H9 (cell line): ENCODE results near the gene OR51B5. TPM values are rescaled to one million over a fixed set of nuclear protein-coding genes. Genes with fewer than 3 reads are reported as not detected.
"Not testable (repeated sequence)": the region's sequence is repeated elsewhere in the genome, so short reads cannot be mapped to it uniquely, and the experiment has no call there.

Source experiments
- DNase-seq: peaks from one replicate; pipeline ENCODE4 v3.0.0-alpha.2; 2017
- H2AFZ ChIP-seq: one replicate; pipeline ENCODE4 v1.6.1; 2013; ENCODE audit warnings: mild to moderate bottlenecking, low read length, control low read depth, moderate library complexity
- H2AK5ac ChIP-seq: 2 replicates; pipeline ENCODE4 v1.6.1; 2013; ENCODE audit warnings: low read length, control low read depth, mixed read lengths; ENCODE audit not compliant: insufficient read length
- H2BK120ac ChIP-seq: one replicate; pipeline ENCODE4 v1.6.1; 2013; ENCODE audit warnings: low read depth, mild to moderate bottlenecking, low read length, control low read depth, inconsistent platforms; ENCODE audit not compliant: poor library complexity, severe bottlenecking
- H2BK12ac ChIP-seq: 2 replicates; pipeline ENCODE4 v1.6.1; 2013; ENCODE audit warnings: low read length, control low read depth, mixed read lengths, low read depth; ENCODE audit not compliant: insufficient read length
- H2BK15ac ChIP-seq: 2 replicates; pipeline ENCODE4 v1.6.1; 2013; ENCODE audit warnings: low read depth, low read length, control low read depth
- H2BK20ac ChIP-seq: one replicate; pipeline ENCODE4 v1.6.1; 2013; ENCODE audit warnings: low read depth, mild to moderate bottlenecking, low read length, control low read depth, inconsistent platforms; ENCODE audit not compliant: poor library complexity, severe bottlenecking
- H2BK5ac ChIP-seq: 2 replicates; pipeline ENCODE4 v1.6.1; 2013; ENCODE audit warnings: low read length, control low read depth, mixed read lengths; ENCODE audit not compliant: insufficient read length
- H3K14ac ChIP-seq: 2 replicates; pipeline ENCODE4 v1.6.1; 2013; ENCODE audit warnings: low read length, control low read depth; ENCODE audit not compliant: insufficient read depth
- H3K18ac ChIP-seq: 2 replicates; pipeline ENCODE4 v1.6.1; 2013; ENCODE audit warnings: low read depth, mild to moderate bottlenecking, mixed read lengths, low read length, control low read depth; ENCODE audit not compliant: insufficient read length
- H3K23ac ChIP-seq: 2 replicates; pipeline ENCODE4 v1.6.1; 2013; ENCODE audit warnings: low read length, control low read depth, mixed read lengths, low read depth; ENCODE audit not compliant: insufficient read length
- H3K23me2 ChIP-seq: 2 replicates; pipeline ENCODE4 v1.6.1; 2013; ENCODE audit warnings: low read depth, mild to moderate bottlenecking, mixed read lengths, low read length, control low read depth; ENCODE audit not compliant: insufficient read length, poor library complexity, severe bottlenecking
- H3K27ac ChIP-seq: 2 replicates; pipeline ENCODE4 v1.5.1; 2013; ENCODE audit warnings: low read length, control low read depth, mixed read lengths, low read depth; ENCODE audit not compliant: insufficient read length
- H3K27me3 ChIP-seq: 2 replicates; pipeline ENCODE4 v1.6.1; 2013; ENCODE audit warnings: low read length, control low read depth, inconsistent platforms; ENCODE audit not compliant: insufficient read depth
- H3K4ac ChIP-seq: 2 replicates; pipeline ENCODE4 v1.6.1; 2013; ENCODE audit warnings: low read depth, mild to moderate bottlenecking, control low read depth, inconsistent platforms, low read length, moderate library complexity
- H3K4me1 ChIP-seq: 2 replicates; pipeline ENCODE4 v1.6.1; 2013; ENCODE audit warnings: low read length, control low read depth, inconsistent platforms; ENCODE audit not compliant: insufficient read depth
- H3K4me2 ChIP-seq: 2 replicates; pipeline ENCODE4 v1.6.1; 2013; ENCODE audit warnings: low read length, control low read depth, mixed read lengths; ENCODE audit not compliant: insufficient read length, insufficient read depth
- H3K56ac ChIP-seq: 2 replicates; pipeline ENCODE4 v1.6.1; 2013; ENCODE audit warnings: low read depth, mild to moderate bottlenecking, mixed read lengths, low read length, control low read depth; ENCODE audit not compliant: insufficient read length
- H3K79me1 ChIP-seq: 2 replicates; pipeline ENCODE4 v1.6.1; 2013; ENCODE audit warnings: low read depth, mild to moderate bottlenecking, moderate library complexity, low read length, control low read depth, inconsistent platforms; ENCODE audit not compliant: insufficient read depth, poor library complexity, severe bottlenecking
- H3K79me2 ChIP-seq: 2 replicates; pipeline ENCODE4 v1.6.1; 2013; ENCODE audit warnings: low read length, control low read depth, inconsistent platforms; ENCODE audit not compliant: insufficient read depth
- H3K9ac ChIP-seq: 2 replicates; pipeline ENCODE4 v1.6.1; 2013; ENCODE audit warnings: low read length, control low read depth, mixed read lengths; ENCODE audit not compliant: insufficient read length; ENCODE audit errors: extremely low read depth
- H3K9me3 ChIP-seq: one replicate; pipeline ENCODE4 v1.6.1; 2013; ENCODE audit warnings: low read depth, low read length, inconsistent platforms; ENCODE audit not compliant: control insufficient read depth
- H3T11ph ChIP-seq: one replicate; pipeline ENCODE4 v1.6.1; 2013; ENCODE audit warnings: mild to moderate bottlenecking, low read length, control low read depth, inconsistent platforms
- H4K20me1 ChIP-seq: one replicate; pipeline ENCODE4 v1.6.1; 2013; ENCODE audit not compliant: control insufficient read depth, insufficient read length, insufficient read depth
- H4K5ac ChIP-seq: 2 replicates; pipeline ENCODE4 v1.6.1; 2013; ENCODE audit warnings: low read depth, mild to moderate bottlenecking, mixed read lengths, low read length, control low read depth; ENCODE audit not compliant: insufficient read length
- H4K8ac ChIP-seq: replicated peaks from 2 replicates; pipeline ENCODE4 v1.6.1; 2013; ENCODE audit warnings: low read length, control low read depth, mixed read lengths, low read depth; ENCODE audit not compliant: insufficient read length
- H4K91ac ChIP-seq: 2 replicates; pipeline ENCODE4 v1.6.1; 2013; ENCODE audit warnings: low read depth, mild to moderate bottlenecking, moderate library complexity, mixed read lengths, low read length, control low read depth; ENCODE audit not compliant: insufficient read length
- H3K27ac Mint-ChIP-seq, 3 experiments: 2 replicates in 2 of 3; 3 replicates in 1 of 3; pipeline ENCODE4 v1.8.0; 2020 to 2021; ENCODE audit warnings: mixed read lengths in 3 of 3, mild to moderate bottlenecking in 1 of 3, moderate library complexity in 1 of 3
- H3K27me3 Mint-ChIP-seq: 2 replicates; pipeline ENCODE4 v1.8.0; 2021; ENCODE audit warnings: low read depth, mild to moderate bottlenecking, moderate library complexity, mixed read lengths
- H3K36me3 Mint-ChIP-seq, 3 experiments: 2 replicates in 2 of 3; 3 replicates in 1 of 3; pipeline ENCODE4 v1.8.0; 2020 to 2021; ENCODE audit warnings: low read depth in 3 of 3, mixed read lengths in 3 of 3; ENCODE audit not compliant: insufficient read depth in 1 of 3
- H3K4me1 Mint-ChIP-seq, 2 experiments: 2 replicates each; pipeline ENCODE4 v1.8.0; 2020; ENCODE audit warnings: mixed read lengths in 2 of 2
- H3K4me3 Mint-ChIP-seq, 2 experiments: 2 replicates in 1 of 2; 3 replicates in 1 of 2; pipeline ENCODE4 v1.8.0; 2020 to 2021; ENCODE audit warnings: mild to moderate bottlenecking in 2 of 2, mixed read lengths in 2 of 2, moderate library complexity in 1 of 2
- H3K9me3 Mint-ChIP-seq, 2 experiments: 2 replicates in 1 of 2; 3 replicates in 1 of 2; pipeline ENCODE4 v1.8.0; 2020; ENCODE audit warnings: mild to moderate bottlenecking in 2 of 2, mixed read lengths in 2 of 2, moderate library complexity in 1 of 2
- WGBS: extraction: QIAGEN DNeasy Blood & Tissue Kit; methylation state at CpG from one replicate; pipeline ENCODE4 v1.1.7; 2013; ENCODE audit warnings: missing lambda C conversion rate, low lambda C conversion rate, mixed read lengths; ENCODE audit not compliant: insufficient read length; ENCODE audit errors: extremely low coverage; 5-methylcytosine and 5-hydroxymethylcytosine counted together
- total RNA-seq: library from RNA; stranded (reverse); gene quantifications from 2 replicates; pipeline ENCODE4 v1.2.1, GENCODE V29; 2021
- TF ChIP-seq, protein P1 (sequence below): fragments of 200-600 bp; sonication (generic); conservative IDR thresholded peaks from 3 replicates; pipeline ENCODE4 v1.8.0; 2021; ENCODE audit warnings: antibody characterized with exemption, mild to moderate bottlenecking

The OR51B5 gene
- total RNA-seq, 1 experiment from 2014 or later, result not detected

DNA sequence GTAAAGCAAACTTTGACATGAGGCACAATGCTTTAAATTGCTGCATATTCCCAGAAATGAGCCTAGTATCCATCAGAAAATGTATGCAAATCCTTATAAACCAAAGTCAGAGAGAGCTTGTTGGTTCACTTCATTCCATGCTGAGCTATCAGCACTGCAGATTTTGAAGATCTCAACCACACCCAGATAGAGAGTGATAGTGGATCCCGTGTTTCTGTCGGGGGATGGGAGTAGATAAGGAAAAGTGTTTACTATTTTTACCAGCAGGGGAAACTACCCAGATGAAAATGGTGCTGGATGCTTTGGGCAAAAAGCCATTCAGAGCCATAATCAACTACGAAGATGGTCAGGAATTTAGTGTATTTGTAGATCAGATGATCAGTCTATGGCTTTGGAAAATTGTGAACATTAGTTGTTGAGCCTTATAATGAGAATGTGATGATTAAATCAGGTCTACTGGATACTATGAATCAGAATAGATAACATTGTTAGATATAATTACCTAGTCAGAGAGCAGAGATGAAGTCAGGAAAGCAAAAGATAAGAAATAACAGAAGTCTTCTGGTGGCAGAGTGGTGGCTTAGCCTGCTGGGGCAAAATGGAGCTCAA, 18.8 kb upstream of the OR51B5 start:
- no peak overlapping the region for H3K14ac ChIP-seq
- no peak overlapping the region for H2AFZ ChIP-seq
- no peak overlapping the region for H4K91ac ChIP-seq
- no peak overlapping the region for H3K4me3 Mint-ChIP-seq
- H3K9me3 Mint-ChIP-seq, result peaks cover 0 to 2% of the 10 kb centered on the region in 2 experiments; a peak in 1 of 5 replicates
- no peak overlapping the region for H3K18ac ChIP-seq
- H3K27me3 Mint-ChIP-seq, result no peaks in the 10 kb centered on the region
- no peak overlapping the region for H3K56ac ChIP-seq
- 0 out of 7 replicates have a peak overlapping the region, but pooled peaks of 1 of the 3 experiments have one; percentile 20 for H3K27ac Mint-ChIP-seq
- no peaks in the 10 kb centered on the region for H3K23me2 ChIP-seq
- no peaks in the 10 kb centered on the region for H3K79me1 ChIP-seq
- no peak overlapping the region for H3T11ph ChIP-seq
- no CpG with 5 or more reads among the region's 3 CpGs for WGBS
- no peaks in the 10 kb centered on the region for H3K9me3 ChIP-seq
- no peaks in the 10 kb centered on the region for H4K20me1 ChIP-seq
- no peaks in the 10 kb centered on the region for H3K27me3 ChIP-seq
- H3K4me2 ChIP-seq, result no peak overlapping the region
- DNase-seq, result no peak
- H2BK5ac ChIP-seq, result no peak overlapping the region
- H2BK120ac ChIP-seq, result no peak overlapping the region
- H3K4me1 ChIP-seq, result no peaks in the 10 kb centered on the region
- no peak overlapping the region for H3K9ac ChIP-seq
- no peak overlapping the region for H2BK15ac ChIP-seq
- TF ChIP-seq, protein P1, sequence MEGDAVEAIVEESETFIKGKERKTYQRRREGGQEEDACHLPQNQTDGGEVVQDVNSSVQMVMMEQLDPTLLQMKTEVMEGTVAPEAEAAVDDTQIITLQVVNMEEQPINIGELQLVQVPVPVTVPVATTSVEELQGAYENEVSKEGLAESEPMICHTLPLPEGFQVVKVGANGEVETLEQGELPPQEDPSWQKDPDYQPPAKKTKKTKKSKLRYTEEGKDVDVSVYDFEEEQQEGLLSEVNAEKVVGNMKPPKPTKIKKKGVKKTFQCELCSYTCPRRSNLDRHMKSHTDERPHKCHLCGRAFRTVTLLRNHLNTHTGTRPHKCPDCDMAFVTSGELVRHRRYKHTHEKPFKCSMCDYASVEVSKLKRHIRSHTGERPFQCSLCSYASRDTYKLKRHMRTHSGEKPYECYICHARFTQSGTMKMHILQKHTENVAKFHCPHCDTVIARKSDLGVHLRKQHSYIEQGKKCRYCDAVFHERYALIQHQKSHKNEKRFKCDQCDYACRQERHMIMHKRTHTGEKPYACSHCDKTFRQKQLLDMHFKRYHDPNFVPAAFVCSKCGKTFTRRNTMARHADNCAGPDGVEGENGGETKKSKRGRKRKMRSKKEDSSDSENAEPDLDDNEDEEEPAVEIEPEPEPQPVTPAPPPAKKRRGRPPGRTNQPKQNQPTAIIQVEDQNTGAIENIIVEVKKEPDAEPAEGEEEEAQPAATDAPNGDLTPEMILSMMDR, result no peak
- H2AK5ac ChIP-seq, result no peak overlapping the region
- H4K5ac ChIP-seq, result no peak overlapping the region
- no peak overlapping the region for H4K8ac ChIP-seq
- H3K23ac ChIP-seq, result no peak overlapping the region
- H3K36me3 Mint-ChIP-seq, result no peaks in the 10 kb centered on the region; a peak in 1 of 7 replicates
- H3K27ac ChIP-seq, result no peak overlapping the region
- no peak overlapping the region for H2BK20ac ChIP-seq
- H3K4me1 Mint-ChIP-seq, result peaks cover 0 to 4% of the 10 kb centered on the region in 2 experiments; a peak in 2 of 4 replicates
- no peak overlapping the region for H2BK12ac ChIP-seq
- H3K79me2 ChIP-seq, result no peaks in the 10 kb centered on the region
- H3K4ac ChIP-seq, result no peak overlapping the region

DNA sequence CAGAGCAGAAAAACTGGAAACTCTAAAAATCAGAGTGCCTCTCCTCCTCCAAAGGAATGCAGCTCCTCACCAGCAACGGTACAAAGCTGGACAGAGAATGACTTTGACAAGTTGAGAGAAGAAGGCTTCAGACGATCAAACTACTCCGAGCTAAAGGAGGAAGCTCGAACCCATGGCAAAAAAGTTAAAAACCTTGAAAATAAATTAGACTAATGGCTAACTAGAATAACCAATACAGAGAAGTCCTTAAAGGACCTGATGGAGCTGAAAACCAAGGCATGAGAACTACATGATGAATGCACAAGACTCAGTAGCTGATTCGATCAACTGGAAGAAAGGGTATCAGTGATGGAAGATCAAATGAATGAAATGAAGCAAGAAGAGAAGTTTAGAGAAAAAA, 12.7 kb upstream of the OR51B5 start:
- DNase-seq, H3K23ac ChIP-seq, H2AFZ ChIP-seq, H3K4ac ChIP-seq, H3T11ph ChIP-seq, H2BK5ac ChIP-seq, H4K91ac ChIP-seq, H2AK5ac ChIP-seq, H3K79me1 ChIP-seq, H2BK120ac ChIP-seq, H3K4me1 Mint-ChIP-seq, H3K56ac ChIP-seq, H3K27ac Mint-ChIP-seq, H4K20me1 ChIP-seq, H3K27ac ChIP-seq, H3K18ac ChIP-seq, H2BK15ac ChIP-seq, H3K9me3 ChIP-seq, H3K27me3 Mint-ChIP-seq, H3K23me2 ChIP-seq, H3K9me3 Mint-ChIP-seq, H3K4me3 Mint-ChIP-seq, H2BK12ac ChIP-seq, H4K5ac ChIP-seq, H3K4me2 ChIP-seq, H3K27me3 ChIP-seq, H2BK20ac ChIP-seq, H4K8ac ChIP-seq, H3K14ac ChIP-seq, H3K4me1 ChIP-seq, H3K79me2 ChIP-seq, H3K36me3 Mint-ChIP-seq, H3K9ac ChIP-seq: not testable (repeated sequence)
- no CpG with 5 or more reads among the region's 5 CpGs for whole genome bisulfite sequencing
